Thoracic aorta (tissue), 2 donors: ENCODE data around the gene NOD2. TPM values are rescaled to one million over a fixed set of nuclear protein-coding genes. Genes with fewer than 3 reads are reported as not detected.

ENCODE experiments used
- ATAC-seq: fragments of 150-250 bp; one replicate; pipeline ENCODE4 v1.8.0; 2017; ENCODE audit warnings: low read depth; ENCODE audit not compliant: insufficient number of reproducible peaks, low FRiP score
- DNase-seq: peaks from one replicate; pipeline ENCODE4 v3.0.0-alpha.2; 2020; ENCODE audit warnings: low spot score
- H3K27ac ChIP-seq, 2 donors: fragments of 200-600 bp; sonication (generic); 1 replicate in 1 of 2; 2 replicates in 1 of 2; pipeline ENCODE4 v1.5.1; 2016; ENCODE audit warnings: mild to moderate bottlenecking in 2 of 2, moderate library complexity in 2 of 2
- H3K27me3 ChIP-seq: fragments of 200-600 bp; sonication (generic); replicated peaks from 2 replicates; pipeline ENCODE4 v1.6.0; 2016; ENCODE audit warnings: mild to moderate bottlenecking; ENCODE audit not compliant: insufficient read depth
- H3K36me3 ChIP-seq: fragments of 200-600 bp; sonication (generic); one replicate; pipeline ENCODE4 v1.5.1; 2016
- H3K4me1 ChIP-seq, 2 donors: fragments of 200-600 bp; sonication (generic); 1 replicate in 1 of 2; 2 replicates in 1 of 2; pipeline versions ENCODE4 v1.5.1 to v1.6.0; 2016; ENCODE audit warnings: low read depth in 2 of 2, mild to moderate bottlenecking in 1 of 2; ENCODE audit not compliant: control insufficient read depth in 1 of 2
- H3K4me3 ChIP-seq: fragments of 200-600 bp; sonication (generic); 2 replicates; pipeline ENCODE4 v1.5.1; 2016; ENCODE audit warnings: mild to moderate bottlenecking
- H3K9me3 ChIP-seq: fragments of 200-600 bp; sonication (generic); 2 replicates; pipeline ENCODE4 v1.5.1; 2016
- total RNA-seq, 2 donors: library from RNA; depleted of rRNA; stranded (reverse); fragments of >200 nt; gene quantifications; one replicate each; pipeline versions ENCODE4 v1.1.0 to v1.2.3, GENCODE V29; 2016
- TF ChIP-seq, protein P1 (sequence below): fragments of 200-600 bp; sonication (generic); IDR thresholded peaks from one replicate; pipeline ENCODE4 v1.5.1; 2019; ENCODE audit warnings: antibody characterized with exemption

NOD2 gene
- total RNA-seq, 2 donors from 2014 or later = 7.4 to 10.9 TPM

DNA sequence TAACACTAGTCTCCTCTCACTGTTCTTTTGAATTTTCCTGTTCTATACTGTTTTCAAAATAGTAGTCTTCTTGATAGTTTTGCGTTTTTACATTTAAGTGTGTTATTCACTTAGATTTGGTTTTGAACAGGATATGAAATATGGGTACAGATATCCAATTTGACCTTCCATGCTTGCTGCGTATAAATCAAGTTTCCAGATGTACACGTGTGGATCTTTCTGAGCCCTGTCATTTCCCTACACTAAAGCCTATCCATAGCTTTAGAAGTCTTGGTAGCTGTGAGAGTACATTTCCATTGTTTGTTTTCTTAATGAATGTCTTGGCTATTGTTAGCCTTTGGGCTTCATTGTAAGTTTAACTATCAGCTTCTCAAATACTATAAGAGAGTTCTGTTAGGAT, 68.8 kb downstream of the NOD2 start:
- Histone ChIP-seq H3K36me3 (peaks cover 15% of the 10 kb centered on the region), H3K27ac (no peak overlapping the region), H3K27me3 (no peaks in the 10 kb centered on the region), H3K4me3 (no peak overlapping the region), H3K9me3 (peaks cover 6% of the 10 kb centered on the region), H3K4me1 (peaks cover 0 to 29% of the 10 kb centered on the region in 2 donors)
- DNase-seq = no peak
- TF ChIP-seq, protein P1, sequence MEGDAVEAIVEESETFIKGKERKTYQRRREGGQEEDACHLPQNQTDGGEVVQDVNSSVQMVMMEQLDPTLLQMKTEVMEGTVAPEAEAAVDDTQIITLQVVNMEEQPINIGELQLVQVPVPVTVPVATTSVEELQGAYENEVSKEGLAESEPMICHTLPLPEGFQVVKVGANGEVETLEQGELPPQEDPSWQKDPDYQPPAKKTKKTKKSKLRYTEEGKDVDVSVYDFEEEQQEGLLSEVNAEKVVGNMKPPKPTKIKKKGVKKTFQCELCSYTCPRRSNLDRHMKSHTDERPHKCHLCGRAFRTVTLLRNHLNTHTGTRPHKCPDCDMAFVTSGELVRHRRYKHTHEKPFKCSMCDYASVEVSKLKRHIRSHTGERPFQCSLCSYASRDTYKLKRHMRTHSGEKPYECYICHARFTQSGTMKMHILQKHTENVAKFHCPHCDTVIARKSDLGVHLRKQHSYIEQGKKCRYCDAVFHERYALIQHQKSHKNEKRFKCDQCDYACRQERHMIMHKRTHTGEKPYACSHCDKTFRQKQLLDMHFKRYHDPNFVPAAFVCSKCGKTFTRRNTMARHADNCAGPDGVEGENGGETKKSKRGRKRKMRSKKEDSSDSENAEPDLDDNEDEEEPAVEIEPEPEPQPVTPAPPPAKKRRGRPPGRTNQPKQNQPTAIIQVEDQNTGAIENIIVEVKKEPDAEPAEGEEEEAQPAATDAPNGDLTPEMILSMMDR = no peak
- no peak for ATAC-seq

DNA sequence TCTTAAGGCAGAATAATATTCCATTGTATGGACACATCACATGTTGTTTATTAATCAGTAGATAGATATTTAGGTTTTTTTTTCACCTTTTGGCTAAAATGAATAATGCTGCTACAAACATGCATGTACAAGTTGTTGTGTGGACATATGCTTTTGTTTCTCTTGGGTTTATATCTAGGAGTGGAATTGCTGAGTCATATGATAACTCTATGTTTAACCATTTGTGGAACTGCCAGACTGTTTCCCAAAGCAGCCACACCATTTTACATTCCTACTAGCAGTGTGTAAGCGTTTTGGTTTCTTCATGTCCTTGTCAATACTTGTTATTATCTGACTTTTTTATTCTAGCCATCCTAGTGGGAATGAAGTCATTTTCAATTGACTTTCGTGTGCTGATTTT, 69.8 kb downstream of the NOD2 start:
- Histone ChIP-seq H3K9me3 (peaks cover 6% of the 10 kb centered on the region), H3K27ac (no peak overlapping the region), H3K4me3 (no peak overlapping the region), H3K36me3 (peaks cover 11% of the 10 kb centered on the region), H3K27me3 (no peaks in the 10 kb centered on the region), H3K4me1 (peaks cover 0 to 29% of the 10 kb centered on the region in 2 donors)
- TF ChIP-seq, protein P1 = no peak
- ATAC-seq = no peak
- no peak for DNase-seq

- ATAC-seq = no peak
- H3K36me3 ChIP-seq = peaks cover 11% of the 10 kb centered on the region
- H3K4me3 ChIP-seq = no peak overlapping the region
- H3K27me3 ChIP-seq = no peaks in the 10 kb centered on the region
- peaks cover 0 to 29% of the 10 kb centered on the region in 2 donors for H3K4me1 ChIP-seq
- TF ChIP-seq, protein P1 = no peak
- no peak overlapping the region for H3K27ac ChIP-seq
- no peak for DNase-seq
- H3K9me3 ChIP-seq = peaks cover 6% of the 10 kb centered on the region
These were observed 71.9 kb downstream of the NOD2 start for GRCh38 chr16:50765260-50765659.

GRCh38 chr16:50765861-50766260, 72.5 kb downstream of the NOD2 start:
- DNase-seq (no peak), ATAC-seq (no peak)
- H3K9me3 ChIP-seq = peaks cover 6% of the 10 kb centered on the region
- H3K36me3 ChIP-seq = peaks cover 11% of the 10 kb centered on the region
- peaks cover 0 to 29% of the 10 kb centered on the region in 2 donors for H3K4me1 ChIP-seq
- TF ChIP-seq, protein P1 = no peak
- H3K27me3 ChIP-seq = no peaks in the 10 kb centered on the region
- H3K4me3 ChIP-seq = no peak overlapping the region
- H3K27ac ChIP-seq = no peak overlapping the region

GRCh38 chr16:50767197-50767596, 73.8 kb downstream of the NOD2 start:
- ATAC-seq = no peak

More at GRCh38 chr16:50767197-50767596, 73.8 kb downstream of the NOD2 start:
- H3K9me3 ChIP-seq = peaks cover 6% of the 10 kb centered on the region
- no peak overlapping the region for H3K27ac ChIP-seq
- TF ChIP-seq, protein P1 = no peak
- H3K36me3 ChIP-seq = peaks cover 11% of the 10 kb centered on the region
- H3K4me1 ChIP-seq = peaks cover 0 to 24% of the 10 kb centered on the region in 2 donors
- no peak for DNase-seq
- H3K4me3 ChIP-seq = no peak overlapping the region
- no peaks in the 10 kb centered on the region for H3K27me3 ChIP-seq
